Measurements from ENCODE around the gene FBN2.

DNA sequence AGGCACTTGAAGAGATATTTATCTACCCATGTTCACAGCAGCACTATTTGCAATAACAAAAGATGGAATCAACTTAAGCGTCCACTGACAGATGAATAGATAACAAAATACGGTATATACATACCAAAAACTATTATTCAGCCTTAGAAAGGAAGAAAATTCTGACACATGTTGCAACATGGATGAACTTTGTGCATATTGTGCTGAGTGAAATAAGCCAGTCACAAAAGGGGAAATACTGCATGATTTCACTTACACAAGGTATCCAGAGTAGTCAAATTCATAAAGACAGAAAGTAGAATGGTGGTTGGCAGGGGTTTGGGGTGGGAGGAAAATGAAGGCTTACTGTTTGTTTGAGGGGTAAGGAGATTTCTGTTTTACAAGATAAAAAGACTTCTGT is 66.0 kb downstream of the FBN2 start:
- TF ChIP-seq, protein P1, sequence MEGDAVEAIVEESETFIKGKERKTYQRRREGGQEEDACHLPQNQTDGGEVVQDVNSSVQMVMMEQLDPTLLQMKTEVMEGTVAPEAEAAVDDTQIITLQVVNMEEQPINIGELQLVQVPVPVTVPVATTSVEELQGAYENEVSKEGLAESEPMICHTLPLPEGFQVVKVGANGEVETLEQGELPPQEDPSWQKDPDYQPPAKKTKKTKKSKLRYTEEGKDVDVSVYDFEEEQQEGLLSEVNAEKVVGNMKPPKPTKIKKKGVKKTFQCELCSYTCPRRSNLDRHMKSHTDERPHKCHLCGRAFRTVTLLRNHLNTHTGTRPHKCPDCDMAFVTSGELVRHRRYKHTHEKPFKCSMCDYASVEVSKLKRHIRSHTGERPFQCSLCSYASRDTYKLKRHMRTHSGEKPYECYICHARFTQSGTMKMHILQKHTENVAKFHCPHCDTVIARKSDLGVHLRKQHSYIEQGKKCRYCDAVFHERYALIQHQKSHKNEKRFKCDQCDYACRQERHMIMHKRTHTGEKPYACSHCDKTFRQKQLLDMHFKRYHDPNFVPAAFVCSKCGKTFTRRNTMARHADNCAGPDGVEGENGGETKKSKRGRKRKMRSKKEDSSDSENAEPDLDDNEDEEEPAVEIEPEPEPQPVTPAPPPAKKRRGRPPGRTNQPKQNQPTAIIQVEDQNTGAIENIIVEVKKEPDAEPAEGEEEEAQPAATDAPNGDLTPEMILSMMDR (IDR thresholded peaks at IDR 0.05; ENCODE audit: poor library complexity, severe bottlenecking): no peak
- TF ChIP-seq REST (IDR thresholded peaks at IDR 0.05; ENCODE audit: borderline replicate concordance) (no peak), EZH2 (IDR thresholded peaks at IDR 0.05; ENCODE audit: borderline replicate concordance, insufficient read depth, low read length, poor library complexity, severe bottlenecking) (no peak)
